Thyroid gland (tissue), 4 donors: ENCODE results near the gene PARP6. TPM values are rescaled to one million over a fixed set of nuclear protein-coding genes. Genes with fewer than 3 reads are reported as not detected.

Source experiments
- DNase-seq, 2 donors: peaks; one replicate each; pipeline ENCODE4 v3.0.0-alpha.2; 2019
- H3K27ac ChIP-seq, 3 donors: fragments of 200-600 bp; sonication (generic); 1 replicate in 2 of 3; 2 replicates in 1 of 3; pipeline ENCODE4 v1.5.1; 2016 to 2019; ENCODE audit warnings: mild to moderate bottlenecking in 1 of 3, moderate library complexity in 1 of 3
- H3K27me3 ChIP-seq: fragments of 200-600 bp; sonication (generic); one replicate; pipeline ENCODE4 v1.5.1; 2019
- H3K36me3 ChIP-seq, 2 donors: fragments of 200-600 bp; sonication (generic); one replicate each; pipeline ENCODE4 v1.5.1; 2016 to 2019
- H3K4me1 ChIP-seq, 2 donors: fragments of 200-600 bp; sonication (generic); one replicate each; pipeline ENCODE4 v1.5.1; 2017 to 2019
- H3K4me3 ChIP-seq, 3 donors: fragments of 200-600 bp; sonication (generic); replicated peaks in 1 of 3; 1 replicate in 2 of 3; 2 replicates in 1 of 3; pipeline ENCODE4 v1.5.1; 2016; ENCODE audit warnings: mild to moderate bottlenecking in 1 of 3
- H3K9me3 ChIP-seq: fragments of 200-600 bp; sonication (generic); one replicate; pipeline ENCODE4 v1.5.1; 2017
- CTCF ChIP-seq, 6 experiments: fragments of 200-600 bp in 3 of 6; fragments of 450-650 bp in 3 of 6; sonication (generic) in 3 of 6; IDR thresholded peaks; one replicate each; pipeline ENCODE4 v1.5.1; 2016 to 2019; ENCODE audit warnings: antibody characterized with exemption in 6 of 6, mild to moderate bottlenecking in 2 of 6, inconsistent platforms in 1 of 6, moderate library complexity in 1 of 6
- POLR2A ChIP-seq, 2 donors: fragments of 450-650 bp; IDR thresholded peaks; one replicate each; pipeline ENCODE4 v1.6.1; 2017; ENCODE audit warnings: antibody characterized with exemption in 2 of 2, mild to moderate bottlenecking in 2 of 2, moderate library complexity in 1 of 2
- WGBS, 2 donors: methylation state at CpG; one replicate each; pipeline ENCODE4 v1.1.5; 2017; 5-methylcytosine and 5-hydroxymethylcytosine counted together
- intact Hi-C: fragments of 100-400 bp; cut with DNase I; formaldehyde crosslinking; loops from one replicate; pipeline ENCODE4 v1.15.1; 2023
- total RNA-seq, 4 donors: library from RNA; depleted of rRNA; stranded (reverse); fragments of >200 nt; gene quantifications; one replicate each; pipeline ENCODE4 v1.2.3, GENCODE V29; 2016

The PARP6 gene
- total RNA-seq, 4 donors from 2014 or later = 54.2 to 98.0 (median 70.4) TPM

- Histone ChIP-seq H3K27me3 (no peaks in the 10 kb centered on the region), H3K9me3 (no peaks in the 10 kb centered on the region), H3K4me1 (no peaks in the 10 kb centered on the region), H3K4me3 (no peak overlapping the region), H3K36me3 (peaks cover 11 to 27% of the 10 kb centered on the region in 2 donors), H3K27ac (peak overlapping the region in 2 of 3 donors; percentile 33 to 37)
- intact Hi-C loops = no loop called here
- WGBS, 2 donors = 89 to 100% methylated on average over 1 of the region's 1 CpG
- TF ChIP-seq POLR2A (IDR thresholded peaks at IDR 0.05) = no peak
- no peak for TF ChIP-seq CTCF (IDR thresholded peaks at IDR 0.05)
- DNase-seq = no peak
Measured at GRCh38 chr15:72237853-72238224, 34.5 kb downstream of the PARP6 start.

GRCh38 chr15:72237029-72237852 is 35.1 kb downstream of the PARP6 start:
- TF ChIP-seq CTCF (IDR thresholded peaks at IDR 0.05) (no peak), POLR2A (IDR thresholded peaks at IDR 0.05) (no peak)
- peak overlapping the region in 1 of 3 donors; percentile 64 for H3K27ac ChIP-seq
- 38 to 63% methylated on average over 3 of the region's 3 CpGs for WGBS, 2 donors
- H3K27me3 ChIP-seq = no peaks in the 10 kb centered on the region
- DNase-seq = peak; percentile 23 to 30
- no peak overlapping the region for H3K4me3 ChIP-seq
- peaks cover 11 to 24% of the 10 kb centered on the region in 2 donors for H3K36me3 ChIP-seq
- intact Hi-C loops = no loop called here
- peaks cover 2 to 6% of the 10 kb centered on the region in 2 donors for H3K4me1 ChIP-seq
- H3K9me3 ChIP-seq = no peaks in the 10 kb centered on the region

- peaks cover 6 to 8% of the 10 kb centered on the region in 2 donors for H3K4me1 ChIP-seq
- no peak for DNase-seq
- no peaks in the 10 kb centered on the region for H3K27me3 ChIP-seq
- peaks cover 11 to 17% of the 10 kb centered on the region in 2 donors for H3K36me3 ChIP-seq
- no peak for TF ChIP-seq POLR2A (IDR thresholded peaks at IDR 0.05)
- no peak for TF ChIP-seq CTCF (IDR thresholded peaks at IDR 0.05)
- no peaks in the 10 kb centered on the region for H3K9me3 ChIP-seq
- H3K4me3 ChIP-seq = no peak overlapping the region
- WGBS, 2 donors = 82 to 86% methylated on average over 2 of the region's 2 CpGs
- intact Hi-C loops = no loop called here
- no peak overlapping the region for H3K27ac ChIP-seq
Measured at GRCh38 chr15:72236381-72237003, 35.9 kb downstream of the PARP6 start.

- WGBS, 2 donors = 91 to 97% methylated on average over 4 of the region's 4 CpGs
- Histone ChIP-seq H3K27ac (no peak overlapping the region), H3K9me3 (no peaks in the 10 kb centered on the region), H3K4me1 (peaks cover 6 to 8% of the 10 kb centered on the region in 2 donors), H3K4me3 (no peak overlapping the region), H3K27me3 (no peaks in the 10 kb centered on the region), H3K36me3 (peaks cover under 1 to 7% of the 10 kb centered on the region in 2 donors)
- intact Hi-C loops = no loop called here
- DNase-seq = no peak
- TF ChIP-seq POLR2A (IDR thresholded peaks at IDR 0.05) = no peak
- no peak for TF ChIP-seq CTCF (IDR thresholded peaks at IDR 0.05)
Measured at GRCh38 chr15:72235298-72235697, 37.1 kb downstream of the PARP6 start.

- no peaks in the 10 kb centered on the region for H3K27me3 ChIP-seq
- H3K4me1 ChIP-seq = peaks cover 14 to 16% of the 10 kb centered on the region in 2 donors
- no peak overlapping the region for H3K27ac ChIP-seq
- no peaks in the 10 kb centered on the region for H3K36me3 ChIP-seq
- 92 to 99% methylated on average over 6 of the region's 6 CpGs for WGBS, 2 donors
- no peak for DNase-seq
- no peak overlapping the region for H3K4me3 ChIP-seq
- TF ChIP-seq POLR2A (IDR thresholded peaks at IDR 0.05) (no peak), CTCF (IDR thresholded peaks at IDR 0.05) (no peak)
- H3K9me3 ChIP-seq = no peaks in the 10 kb centered on the region
- intact Hi-C loops = no loop called here
Measured at GRCh38 chr15:72233769-72234168, 38.6 kb downstream of the PARP6 start.
